Neural cell (in vitro differentiated cells): ENCODE results near the gene PHF21A.

Experiments used
- EP300 ChIP-seq: fragments of 450-650 bp; conservative IDR thresholded peaks from 2 replicates; pipeline ENCODE4 v1.6.1; 2014; ENCODE audit warnings: antibody characterized with exemption, mild to moderate bottlenecking, moderate library complexity; ENCODE audit not compliant: poor library complexity, severe bottlenecking
- EZH2 ChIP-seq: fragments of 200-600, 300-800 bp; shearing (Covaris generic), sonication (generic); IDR thresholded peaks from 2 replicates; pipeline ENCODE4 v1.6.1; 2014; ENCODE audit warnings: antibody characterized with exemption, low read length, borderline replicate concordance, mild to moderate bottlenecking; ENCODE audit not compliant: insufficient read depth, poor library complexity, severe bottlenecking
- MXI1 ChIP-seq: fragments of 450-650 bp; conservative IDR thresholded peaks from 2 replicates; pipeline ENCODE4 v1.6.1; 2014; ENCODE audit warnings: antibody characterized with exemption, mild to moderate bottlenecking; ENCODE audit not compliant: poor library complexity, severe bottlenecking
- POLR2AphosphoS5 ChIP-seq: IDR thresholded peaks from 2 replicates; pipeline ENCODE4 v1.6.1; 2012
- RAD21 ChIP-seq: fragments of 450-650 bp; conservative IDR thresholded peaks from 2 replicates; pipeline ENCODE4 v1.6.1; 2014; ENCODE audit warnings: antibody characterized with exemption, mild to moderate bottlenecking, moderate library complexity
- SMC3 ChIP-seq: fragments of 450-650 bp; conservative IDR thresholded peaks from 2 replicates; pipeline ENCODE4 v1.6.1; 2014; ENCODE audit warnings: antibody characterized with exemption, mild to moderate bottlenecking, moderate library complexity; ENCODE audit not compliant: poor library complexity
- TAF1 ChIP-seq: IDR thresholded peaks from 2 replicates; pipeline ENCODE4 v1.6.1; 2012; ENCODE audit warnings: low read depth
- TF ChIP-seq, protein P1 (sequence below): fragments of 450-650 bp; IDR thresholded peaks from 2 replicates; pipeline ENCODE4 v1.5.1; 2014; ENCODE audit warnings: antibody characterized with exemption, mild to moderate bottlenecking, moderate library complexity; ENCODE audit not compliant: poor library complexity, severe bottlenecking
- TF ChIP-seq, protein P2 (sequence below): IDR thresholded peaks from 2 replicates; pipeline ENCODE4 v1.6.1; 2012; ENCODE audit warnings: borderline replicate concordance

DNA sequence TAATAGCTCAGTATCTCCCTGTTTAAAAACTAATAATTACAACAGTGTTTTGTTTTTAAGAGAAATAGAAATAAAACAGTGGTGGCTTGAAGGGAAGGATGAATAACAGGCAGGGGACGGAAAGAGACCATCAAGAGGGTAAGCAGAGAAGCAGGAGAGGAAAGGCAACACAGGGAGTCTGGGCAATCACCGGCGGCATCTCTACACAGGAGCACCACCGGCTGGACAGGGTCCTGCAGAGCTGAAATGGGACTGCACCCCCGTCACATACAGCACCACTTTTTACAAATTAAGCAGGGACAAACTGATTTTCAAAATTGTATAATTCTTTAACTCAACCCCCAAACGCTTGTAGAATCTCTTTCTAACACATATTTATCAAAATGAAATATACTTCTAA is 18.4 kb downstream of the PHF21A start:
- TF ChIP-seq EP300 = no peak
- TF ChIP-seq, protein P1, sequence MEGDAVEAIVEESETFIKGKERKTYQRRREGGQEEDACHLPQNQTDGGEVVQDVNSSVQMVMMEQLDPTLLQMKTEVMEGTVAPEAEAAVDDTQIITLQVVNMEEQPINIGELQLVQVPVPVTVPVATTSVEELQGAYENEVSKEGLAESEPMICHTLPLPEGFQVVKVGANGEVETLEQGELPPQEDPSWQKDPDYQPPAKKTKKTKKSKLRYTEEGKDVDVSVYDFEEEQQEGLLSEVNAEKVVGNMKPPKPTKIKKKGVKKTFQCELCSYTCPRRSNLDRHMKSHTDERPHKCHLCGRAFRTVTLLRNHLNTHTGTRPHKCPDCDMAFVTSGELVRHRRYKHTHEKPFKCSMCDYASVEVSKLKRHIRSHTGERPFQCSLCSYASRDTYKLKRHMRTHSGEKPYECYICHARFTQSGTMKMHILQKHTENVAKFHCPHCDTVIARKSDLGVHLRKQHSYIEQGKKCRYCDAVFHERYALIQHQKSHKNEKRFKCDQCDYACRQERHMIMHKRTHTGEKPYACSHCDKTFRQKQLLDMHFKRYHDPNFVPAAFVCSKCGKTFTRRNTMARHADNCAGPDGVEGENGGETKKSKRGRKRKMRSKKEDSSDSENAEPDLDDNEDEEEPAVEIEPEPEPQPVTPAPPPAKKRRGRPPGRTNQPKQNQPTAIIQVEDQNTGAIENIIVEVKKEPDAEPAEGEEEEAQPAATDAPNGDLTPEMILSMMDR = no peak
- TF ChIP-seq EZH2 = no peak
- TF ChIP-seq SMC3 = no peak
- TF ChIP-seq POLR2AphosphoS5 = no peak
- TF ChIP-seq, protein P2, sequence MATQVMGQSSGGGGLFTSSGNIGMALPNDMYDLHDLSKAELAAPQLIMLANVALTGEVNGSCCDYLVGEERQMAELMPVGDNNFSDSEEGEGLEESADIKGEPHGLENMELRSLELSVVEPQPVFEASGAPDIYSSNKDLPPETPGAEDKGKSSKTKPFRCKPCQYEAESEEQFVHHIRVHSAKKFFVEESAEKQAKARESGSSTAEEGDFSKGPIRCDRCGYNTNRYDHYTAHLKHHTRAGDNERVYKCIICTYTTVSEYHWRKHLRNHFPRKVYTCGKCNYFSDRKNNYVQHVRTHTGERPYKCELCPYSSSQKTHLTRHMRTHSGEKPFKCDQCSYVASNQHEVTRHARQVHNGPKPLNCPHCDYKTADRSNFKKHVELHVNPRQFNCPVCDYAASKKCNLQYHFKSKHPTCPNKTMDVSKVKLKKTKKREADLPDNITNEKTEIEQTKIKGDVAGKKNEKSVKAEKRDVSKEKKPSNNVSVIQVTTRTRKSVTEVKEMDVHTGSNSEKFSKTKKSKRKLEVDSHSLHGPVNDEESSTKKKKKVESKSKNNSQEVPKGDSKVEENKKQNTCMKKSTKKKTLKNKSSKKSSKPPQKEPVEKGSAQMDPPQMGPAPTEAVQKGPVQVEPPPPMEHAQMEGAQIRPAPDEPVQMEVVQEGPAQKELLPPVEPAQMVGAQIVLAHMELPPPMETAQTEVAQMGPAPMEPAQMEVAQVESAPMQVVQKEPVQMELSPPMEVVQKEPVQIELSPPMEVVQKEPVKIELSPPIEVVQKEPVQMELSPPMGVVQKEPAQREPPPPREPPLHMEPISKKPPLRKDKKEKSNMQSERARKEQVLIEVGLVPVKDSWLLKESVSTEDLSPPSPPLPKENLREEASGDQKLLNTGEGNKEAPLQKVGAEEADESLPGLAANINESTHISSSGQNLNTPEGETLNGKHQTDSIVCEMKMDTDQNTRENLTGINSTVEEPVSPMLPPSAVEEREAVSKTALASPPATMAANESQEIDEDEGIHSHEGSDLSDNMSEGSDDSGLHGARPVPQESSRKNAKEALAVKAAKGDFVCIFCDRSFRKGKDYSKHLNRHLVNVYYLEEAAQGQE = no peak
- no peak for TF ChIP-seq RAD21
- no peak for TF ChIP-seq TAF1
- no peak for TF ChIP-seq MXI1
